ENCODE results near the gene IGSF3.

The IGSF3 gene

GRCh38 chr1:116686175-116686574 lies 18.6 kb upstream of the IGSF3 start:
- DNase-seq (ENCODE audit: low read depth): no peak

GRCh38 chr1:116684575-116684974 lies 17.0 kb upstream of the IGSF3 start:
- DNase-seq (ENCODE audit: low read depth): no peak

DNA sequence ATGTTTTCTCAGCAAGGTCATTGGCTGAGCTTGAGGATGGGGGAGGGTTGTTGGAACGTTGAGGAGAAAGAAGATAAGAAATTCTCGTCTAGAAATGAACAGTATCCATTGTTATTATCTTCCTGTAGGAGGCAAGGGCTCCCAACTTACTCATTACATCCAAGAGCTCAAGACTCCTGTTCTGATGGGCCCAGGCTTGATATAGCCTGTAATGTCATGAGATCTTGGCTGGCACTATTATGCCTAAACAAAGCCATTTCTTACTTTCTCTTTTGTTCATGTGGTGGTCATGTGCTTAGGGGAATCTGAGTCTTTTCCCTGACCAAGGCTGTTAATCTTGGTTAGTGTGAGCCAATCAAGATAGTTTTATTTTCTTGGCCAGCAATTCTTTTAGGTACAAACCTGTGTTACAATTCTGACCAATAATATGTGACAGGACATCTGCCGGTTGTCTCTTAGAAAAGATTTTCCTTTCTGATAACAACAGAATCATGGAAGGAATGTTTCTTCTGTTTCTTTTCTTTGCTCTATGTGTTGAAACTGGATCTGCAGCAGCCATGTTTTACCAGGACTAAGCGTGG lies 15.2 kb upstream of the IGSF3 start:
- no peak for DNase-seq (ENCODE audit: low read depth)

- no peak for DNase-seq (ENCODE audit: low read depth)
Observed at GRCh38 chr1:116681343-116681899, 13.9 kb upstream of the IGSF3 start.

DNA sequence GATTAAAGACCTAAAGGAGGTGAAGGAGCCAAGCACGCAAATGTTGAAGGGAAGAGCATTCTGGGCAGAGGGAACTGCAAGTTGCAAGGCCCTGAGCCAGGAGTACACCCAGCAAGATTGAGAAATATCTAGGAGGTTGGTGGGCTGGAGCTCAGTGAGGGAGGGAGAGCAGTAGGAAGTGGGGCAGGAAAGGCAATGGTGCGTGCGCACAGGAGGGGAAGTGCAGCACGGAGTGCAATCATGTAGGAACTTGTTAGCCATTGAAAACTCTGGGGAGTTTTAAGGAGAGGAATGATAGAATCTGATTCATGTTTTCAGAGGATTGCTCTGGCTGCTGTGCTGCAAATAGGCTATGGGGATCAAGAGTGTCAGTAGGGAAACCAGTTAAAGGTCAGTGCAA lies 13.2 kb upstream of the IGSF3 start:
- no peak for DNase-seq (ENCODE audit: low read depth)

DNA sequence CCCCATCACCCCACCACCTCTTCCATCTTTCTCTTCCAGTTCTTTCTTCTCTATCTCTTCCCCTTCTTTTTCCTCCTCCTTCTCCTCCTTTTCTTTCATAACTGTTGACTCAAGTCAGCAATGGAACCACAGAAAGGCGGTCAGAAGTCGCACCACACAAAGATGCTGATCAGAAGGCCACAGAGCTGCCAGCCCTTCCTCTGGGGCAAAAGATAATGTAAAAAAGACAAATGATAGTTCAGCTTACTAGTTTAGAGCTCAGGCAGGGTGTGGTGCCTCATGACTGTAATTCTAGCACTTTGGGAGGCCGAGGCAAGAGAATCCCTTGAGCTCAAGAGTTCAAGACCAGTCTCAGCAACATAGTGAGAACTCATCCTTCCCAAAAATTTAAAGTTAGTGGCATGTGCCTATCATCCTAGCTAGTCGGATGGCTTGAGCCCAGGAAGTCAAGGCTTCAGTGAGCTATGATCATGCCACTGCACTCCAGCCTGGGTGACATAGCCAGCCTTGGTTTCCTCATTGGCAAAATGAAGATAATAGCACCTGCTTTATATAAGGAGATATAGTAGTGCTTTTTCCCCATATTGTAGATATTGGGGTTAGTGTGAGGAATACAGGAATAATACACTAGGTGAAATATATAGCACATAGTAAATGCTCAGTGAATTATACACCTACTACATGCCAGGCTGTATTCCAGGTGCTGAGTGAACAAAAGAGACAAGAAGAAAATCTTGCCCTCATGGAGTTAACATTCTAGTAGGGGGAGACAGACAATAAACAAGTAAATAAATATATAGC lies 12.5 kb upstream of the IGSF3 start:
- no peak for DNase-seq (ENCODE audit: low read depth)

DNA sequence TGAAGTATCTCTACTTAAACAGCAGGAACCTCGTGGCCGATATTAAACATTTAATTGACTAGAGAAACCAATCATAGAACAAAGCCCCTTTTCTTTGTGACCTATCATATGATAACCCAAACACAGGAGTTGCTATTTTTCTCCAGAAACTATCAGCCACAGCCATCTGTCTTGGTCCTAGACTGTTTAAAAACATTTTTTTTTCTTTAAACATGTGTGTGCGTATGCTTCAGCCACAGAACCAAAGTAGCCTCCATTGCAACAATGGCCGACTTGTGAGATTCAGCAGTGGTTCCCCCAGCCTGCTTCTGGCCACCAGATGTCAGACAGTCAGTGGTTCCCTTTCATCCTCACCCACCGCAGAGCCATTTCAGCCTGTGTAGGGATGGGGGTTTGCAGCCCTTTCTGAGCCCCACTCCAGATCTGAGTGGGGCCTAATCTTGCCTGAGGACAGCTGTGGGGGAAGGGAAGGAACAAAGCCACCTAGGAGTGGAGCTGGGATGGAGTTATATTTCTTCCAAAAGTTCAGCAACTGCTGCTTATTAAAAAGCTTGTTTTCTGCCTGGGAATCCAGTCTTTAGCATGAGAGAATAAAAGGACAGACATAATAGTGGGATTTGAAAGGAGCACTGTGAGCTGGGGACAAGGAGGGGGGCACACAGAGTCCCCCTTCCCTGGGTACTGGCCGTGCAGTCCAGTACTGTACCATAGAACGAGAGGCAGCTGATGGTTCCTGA lies 11.7 kb upstream of the IGSF3 start:
- no peak for DNase-seq (ENCODE audit: low read depth)

DNA sequence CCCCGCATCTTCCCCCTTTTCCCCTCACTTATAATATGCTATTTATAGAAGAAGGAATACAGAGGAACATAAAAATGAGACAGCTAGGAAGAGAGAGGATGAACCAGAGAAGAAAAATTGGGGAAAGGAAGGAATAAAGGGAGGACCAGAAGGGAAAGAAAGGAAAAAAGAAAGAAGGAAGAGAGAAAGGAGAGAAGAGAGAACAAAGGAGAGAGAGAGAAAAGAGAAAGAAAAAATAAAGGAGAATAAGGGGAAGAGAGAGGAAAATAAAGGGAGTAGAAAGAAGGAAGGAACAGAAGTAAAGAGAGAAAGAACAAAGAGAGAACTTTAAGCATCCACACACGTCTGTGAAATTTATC lies 11.2 kb upstream of the IGSF3 start:
- no peak for DNase-seq (ENCODE audit: low read depth)

DNA sequence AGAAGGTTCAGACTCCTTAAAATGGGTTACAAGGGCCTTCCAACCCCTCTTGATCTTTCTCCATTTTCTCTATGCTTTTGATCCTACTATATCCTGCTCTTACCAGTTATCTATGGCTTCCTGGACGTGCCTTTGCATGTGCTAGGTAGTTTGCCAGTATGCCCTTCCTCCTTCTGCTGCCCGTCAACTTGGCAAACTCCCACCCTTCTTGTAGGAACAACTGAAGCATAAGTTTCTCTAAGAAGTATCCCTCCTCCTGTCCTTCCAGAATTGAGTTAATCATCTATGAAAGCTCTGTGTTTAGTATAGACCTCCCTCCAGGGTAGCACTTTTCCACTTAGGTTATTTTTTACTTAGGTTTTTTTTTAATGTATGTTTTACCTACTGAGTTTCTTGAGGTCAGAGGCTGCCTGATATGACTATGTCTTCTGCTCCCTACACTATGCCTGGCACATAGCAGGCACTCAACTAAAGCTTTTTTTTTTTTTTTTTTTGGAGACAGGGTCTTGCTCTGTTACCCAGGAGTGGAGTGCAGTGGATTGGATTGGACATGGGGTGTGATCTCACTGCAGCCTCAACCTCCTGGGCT lies 10.0 kb upstream of the IGSF3 start:
- DNase-seq (ENCODE audit: low read depth): no peak

- DNase-seq (ENCODE audit: low read depth): no peak
Observed at GRCh38 chr1:116676291-116676690, 8.8 kb upstream of the IGSF3 start.

DNA sequence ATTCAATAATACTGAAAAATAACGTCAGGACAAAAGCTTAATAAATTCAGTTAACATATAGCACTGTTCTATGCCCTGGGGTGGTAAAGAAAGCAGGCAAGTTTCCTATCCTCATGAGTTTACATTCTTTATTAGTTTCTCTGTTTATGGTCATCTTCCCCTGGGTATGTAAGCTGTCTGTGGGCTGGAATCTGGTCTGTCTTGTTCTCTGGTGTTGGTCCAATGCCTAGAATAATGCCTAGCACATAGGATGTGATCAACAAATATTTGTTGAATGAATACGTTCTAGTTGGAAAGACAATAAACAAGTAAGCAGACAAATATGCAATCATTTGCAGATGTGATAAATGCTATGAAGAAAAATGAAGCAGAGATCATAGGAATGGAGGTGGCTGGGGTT lies 7.2 kb upstream of the IGSF3 start:
- DNase-seq (ENCODE audit: low read depth): no peak

GRCh38 chr1:116674011-116674531 lies 6.5 kb upstream of the IGSF3 start:
- DNase-seq (ENCODE audit: low read depth): no peak

DNA sequence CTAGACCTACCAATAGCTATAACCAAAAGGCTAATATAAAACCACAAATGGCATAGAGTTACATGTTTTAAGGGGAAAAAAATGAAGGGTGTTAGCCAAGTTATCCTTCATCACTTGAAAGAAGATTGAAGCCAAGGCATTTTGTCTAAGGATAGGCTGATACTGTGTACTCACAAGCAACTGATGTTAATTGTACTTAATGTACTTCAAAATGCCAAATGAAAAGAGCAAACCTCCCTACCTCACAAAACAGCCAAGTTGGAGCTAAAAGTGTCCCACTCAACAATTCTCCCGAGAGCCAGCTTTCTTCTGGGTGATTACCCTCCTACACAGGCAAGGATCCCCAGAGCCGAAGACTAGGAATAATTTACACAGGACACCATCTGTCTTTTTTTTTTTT lies 4.4 kb upstream of the IGSF3 start:
- no peak for DNase-seq (ENCODE audit: low read depth)

DNA sequence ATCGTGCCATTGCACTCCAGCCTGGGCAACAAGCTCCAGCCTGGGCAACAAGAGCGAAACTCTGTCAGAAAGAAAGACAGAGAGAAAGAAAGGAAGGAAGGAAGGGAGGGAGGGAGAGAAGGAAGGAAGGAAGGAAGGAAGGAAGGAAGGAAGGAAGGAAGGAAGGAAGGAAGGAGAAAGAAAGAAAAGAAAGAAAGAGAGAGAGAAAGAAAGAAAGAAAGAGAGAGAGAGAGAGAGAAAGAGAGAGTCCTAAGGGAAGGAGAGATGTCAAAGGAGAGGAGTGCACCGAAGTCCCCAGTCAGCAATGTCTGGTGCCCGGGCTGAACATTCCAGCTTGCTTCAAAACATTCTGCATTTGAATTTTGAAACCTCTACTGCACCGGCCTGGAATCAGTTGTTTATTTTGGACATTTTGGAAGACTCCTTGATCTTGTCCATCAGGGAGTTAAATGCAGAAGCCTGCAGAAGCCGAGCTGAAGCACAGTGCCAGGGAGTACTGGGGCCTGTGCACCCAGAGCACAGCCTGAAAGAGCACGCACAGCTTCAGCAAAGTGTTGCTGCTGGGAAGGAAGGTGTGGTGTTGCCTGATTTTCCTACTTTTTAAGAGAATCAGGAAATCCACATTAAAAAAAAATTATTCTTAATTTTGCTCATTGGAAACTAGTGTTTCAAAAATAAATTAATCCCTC lies 3.7 kb upstream of the IGSF3 start:
- DNase-seq (ENCODE audit: low read depth): no peak

- no peak for DNase-seq (ENCODE audit: low read depth)
Observed at GRCh38 chr1:116668277-116668676, 744 bp upstream of the IGSF3 start.

DNA sequence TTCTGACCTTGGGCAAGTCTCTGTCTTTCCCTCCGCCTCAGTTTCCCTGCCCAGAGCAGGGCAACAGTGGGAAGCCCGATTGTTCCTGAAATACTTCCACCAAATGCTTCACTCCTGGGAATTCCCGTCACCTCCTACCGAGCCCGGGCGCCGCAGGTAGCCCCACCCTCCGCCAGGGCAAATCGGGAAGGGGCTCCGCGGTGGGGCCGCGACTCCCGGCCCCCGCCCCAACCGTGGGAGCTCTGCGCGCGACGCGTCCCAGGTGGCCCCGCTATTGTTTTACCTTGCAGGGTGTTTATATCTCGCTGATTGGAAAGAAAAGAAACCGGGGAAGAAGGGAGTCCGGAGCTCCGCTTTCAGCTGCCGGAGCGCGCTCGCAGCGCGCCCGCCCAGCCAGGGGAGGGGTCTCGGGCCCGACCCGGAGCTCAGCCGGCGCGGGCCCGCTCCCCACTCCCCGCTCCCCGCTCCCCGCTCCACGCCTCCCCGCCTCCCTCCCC lies 407 bp downstream of the IGSF3 start:
- no peak for DNase-seq (ENCODE audit: low read depth)

DNA sequence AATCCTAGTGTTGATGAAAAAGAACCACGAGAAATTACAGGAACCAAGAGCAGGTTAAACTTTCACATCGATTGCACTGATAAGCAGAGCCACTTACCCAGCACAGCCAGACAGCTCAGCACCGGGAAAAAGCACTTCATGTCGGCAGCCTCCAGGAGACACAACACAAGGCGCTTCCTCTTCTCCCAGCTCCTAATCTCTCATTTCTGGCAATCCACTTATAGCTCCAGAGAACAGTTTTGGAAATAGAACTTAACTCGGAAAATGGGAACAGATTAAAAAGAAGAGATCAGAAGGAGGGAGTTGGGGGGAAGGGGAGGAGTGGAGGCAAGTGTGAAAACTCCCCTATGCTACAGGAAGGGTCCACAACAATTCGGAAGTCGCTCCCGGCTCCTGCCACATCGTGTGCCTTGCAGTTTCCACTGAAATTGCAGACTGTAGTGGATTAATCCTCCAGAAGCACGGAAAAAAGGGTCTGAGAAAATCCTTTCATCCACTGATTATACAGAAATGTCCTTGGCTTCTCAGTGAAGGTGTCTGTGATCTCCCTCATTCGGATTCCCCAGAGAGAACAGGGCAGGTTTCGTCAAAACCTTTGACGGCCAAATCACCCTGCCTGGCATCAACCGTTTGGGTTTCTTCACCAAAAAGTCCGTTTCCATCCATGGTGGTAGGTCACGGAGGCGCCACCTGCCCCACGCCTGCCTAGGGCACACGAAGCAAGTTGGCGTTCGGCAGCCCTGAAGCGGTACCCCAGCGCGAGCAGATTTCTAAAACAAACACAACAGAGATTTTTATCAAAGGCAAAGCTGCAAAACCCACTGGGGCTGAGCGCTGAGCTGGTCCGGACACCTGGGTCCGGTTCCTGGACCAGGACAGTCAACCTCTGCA lies 1.1 kb downstream of the IGSF3 start:
- DNase-seq (ENCODE audit: low read depth): no peak

DNA sequence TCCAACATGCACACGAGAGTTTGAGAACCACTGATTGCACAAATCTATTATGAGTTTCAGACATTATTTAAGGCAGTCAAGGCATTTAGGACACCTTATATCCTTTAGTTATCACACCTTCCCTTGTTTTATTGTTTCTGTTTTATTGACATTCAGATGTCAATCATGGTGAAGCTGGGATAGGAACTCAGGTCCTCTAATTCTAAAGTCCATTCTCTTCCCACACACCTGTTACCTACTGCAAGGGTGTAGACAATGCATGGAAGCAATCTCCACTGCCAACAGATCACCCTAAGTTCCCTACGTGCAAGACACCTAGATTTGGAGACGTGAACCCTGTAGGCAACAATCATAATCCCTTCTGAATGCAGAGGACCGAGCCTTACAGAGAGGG lies 2.6 kb downstream of the IGSF3 start:
- DNase-seq (ENCODE audit: low read depth): no peak

GRCh38 chr1:116664366-116664977 lies 3.1 kb downstream of the IGSF3 start:
- DNase-seq (ENCODE audit: low read depth): no peak

DNA sequence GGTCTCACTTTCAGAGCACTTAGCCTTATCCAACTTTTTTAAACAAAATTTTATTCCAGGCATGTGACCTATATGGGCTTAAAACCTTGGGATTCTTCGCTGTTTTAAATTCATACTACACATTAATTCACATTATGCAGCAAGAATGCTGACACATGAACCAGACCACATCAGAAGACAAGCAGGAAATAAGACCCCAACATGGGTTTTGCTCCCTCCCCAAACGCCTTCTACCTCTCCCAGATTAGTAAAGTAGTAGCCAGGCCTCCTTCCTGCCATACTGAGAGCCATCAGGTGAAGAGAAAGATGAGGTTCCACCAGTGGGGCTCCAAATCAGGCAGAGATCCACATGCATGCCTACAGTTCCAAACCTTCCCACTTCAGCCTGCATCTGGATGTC lies 3.7 kb downstream of the IGSF3 start:
- DNase-seq (ENCODE audit: low read depth): no peak

Data from activated T-cell treated with anti-CD3 and anti-CD28 coated beads for 24 hours (primary cell).